Stimulated activated CD4-positive, alpha-beta T cell treated with anti-CD3 and anti-CD28 coated beads, Interleukin-1b, Interleukin-23, amount 100 ng/mL, for 4 hours (primary cell): ENCODE data around the gene B4GALNT4.
"Not testable (repeated sequence)": the region's sequence is repeated elsewhere in the genome, so short reads cannot be mapped to it uniquely, and the experiment has no call there.

Experiments
- DNase-seq, 2 donors: peaks; one replicate each; pipeline ENCODE4 v3.0.0-alpha.2; 2020; ENCODE audit warnings: low read depth in 2 of 2

Gene B4GALNT4, protein sequence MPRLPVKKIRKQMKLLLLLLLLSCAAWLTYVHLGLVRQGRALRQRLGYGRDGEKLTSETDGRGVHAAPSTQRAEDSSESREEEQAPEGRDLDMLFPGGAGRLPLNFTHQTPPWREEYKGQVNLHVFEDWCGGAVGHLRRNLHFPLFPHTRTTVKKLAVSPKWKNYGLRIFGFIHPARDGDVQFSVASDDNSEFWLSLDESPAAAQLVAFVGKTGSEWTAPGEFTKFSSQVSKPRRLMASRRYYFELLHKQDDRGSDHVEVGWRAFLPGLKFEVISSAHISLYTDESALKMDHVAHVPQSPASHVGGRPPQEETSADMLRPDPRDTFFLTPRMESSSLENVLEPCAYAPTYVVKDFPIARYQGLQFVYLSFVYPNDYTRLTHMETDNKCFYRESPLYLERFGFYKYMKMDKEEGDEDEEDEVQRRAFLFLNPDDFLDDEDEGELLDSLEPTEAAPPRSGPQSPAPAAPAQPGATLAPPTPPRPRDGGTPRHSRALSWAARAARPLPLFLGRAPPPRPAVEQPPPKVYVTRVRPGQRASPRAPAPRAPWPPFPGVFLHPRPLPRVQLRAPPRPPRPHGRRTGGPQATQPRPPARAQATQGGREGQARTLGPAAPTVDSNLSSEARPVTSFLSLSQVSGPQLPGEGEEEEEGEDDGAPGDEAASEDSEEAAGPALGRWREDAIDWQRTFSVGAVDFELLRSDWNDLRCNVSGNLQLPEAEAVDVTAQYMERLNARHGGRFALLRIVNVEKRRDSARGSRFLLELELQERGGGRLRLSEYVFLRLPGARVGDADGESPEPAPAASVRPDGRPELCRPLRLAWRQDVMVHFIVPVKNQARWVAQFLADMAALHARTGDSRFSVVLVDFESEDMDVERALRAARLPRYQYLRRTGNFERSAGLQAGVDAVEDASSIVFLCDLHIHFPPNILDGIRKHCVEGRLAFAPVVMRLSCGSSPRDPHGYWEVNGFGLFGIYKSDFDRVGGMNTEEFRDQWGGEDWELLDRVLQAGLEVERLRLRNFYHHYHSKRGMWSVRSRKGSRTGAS

DNA sequence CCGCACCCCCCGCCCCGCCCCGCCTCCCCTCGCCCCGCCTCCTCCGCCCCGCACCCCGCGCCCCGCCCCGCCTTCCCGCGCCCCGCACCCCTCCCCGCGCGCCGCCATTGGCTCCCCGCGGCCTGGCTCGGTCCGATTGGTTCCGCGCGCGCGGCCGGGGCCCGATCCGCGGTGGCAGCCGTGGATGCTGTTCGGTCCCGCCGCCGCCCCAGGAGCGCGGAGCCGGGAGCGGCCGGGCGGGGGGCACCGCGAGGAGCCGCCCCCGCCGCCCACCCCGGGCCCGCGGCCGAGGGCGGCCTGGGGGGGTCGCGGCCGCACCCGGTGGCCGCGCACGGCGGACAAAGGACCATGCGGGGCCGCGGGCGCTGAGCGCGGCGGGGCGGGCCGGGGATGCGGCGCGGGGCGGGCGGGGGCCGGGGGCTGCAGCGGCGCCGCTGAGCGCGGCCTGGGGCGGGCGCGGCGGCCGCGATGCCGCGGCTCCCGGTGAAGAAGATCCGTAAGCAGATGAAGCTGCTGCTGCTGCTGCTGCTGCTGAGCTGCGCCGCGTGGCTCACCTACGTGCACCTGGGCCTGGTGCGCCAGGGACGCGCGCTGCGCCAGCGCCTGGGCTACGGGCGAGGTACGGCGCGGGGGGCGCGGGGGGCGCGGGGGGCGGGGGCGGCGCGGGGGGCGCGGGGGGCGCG, at the start of gene B4GALNT4:
Gene B4GALNT4, plus strand, starts transcription at position 164 of the 683 bp plus-strand sequence. Its CDS starts 305 bp downstream, at position 469.
- peak in 1 of 2 donors; percentile 43 for DNase-seq

DNA sequence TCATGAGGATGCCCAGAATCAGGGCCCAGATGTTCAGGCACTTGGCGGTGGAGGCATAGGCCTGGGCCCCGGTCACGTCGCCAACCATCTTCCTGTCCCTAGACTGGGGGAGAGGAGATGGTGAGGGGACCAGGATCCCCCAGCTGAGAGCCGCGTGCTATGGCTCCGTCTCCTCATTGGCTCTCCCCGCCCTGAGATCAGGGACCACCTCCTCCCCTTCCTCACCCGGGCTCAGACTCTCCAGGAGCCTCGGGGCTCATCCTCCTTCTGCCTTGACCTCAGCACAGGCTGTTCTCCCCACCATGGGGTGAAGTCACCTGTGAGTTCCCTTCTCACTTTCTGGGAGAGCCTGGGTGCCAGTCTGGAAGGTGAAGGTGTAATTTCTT, 49.4 kb upstream of the B4GALNT4 start:
- not testable (repeated sequence) for DNase-seq

GRCh38 chr11:324156-324555, 45.1 kb upstream of the B4GALNT4 start:
- no peak for DNase-seq

- not testable (repeated sequence) for DNase-seq
These were observed 44.4 kb upstream of the B4GALNT4 start for GRCh38 chr11:324593-325517.

- DNase-seq: no peak
These were observed 43.3 kb upstream of the B4GALNT4 start for GRCh38 chr11:325796-326591.

- no peak for DNase-seq
These were observed 42.8 kb upstream of the B4GALNT4 start for GRCh38 chr11:326592-326841.

DNA sequence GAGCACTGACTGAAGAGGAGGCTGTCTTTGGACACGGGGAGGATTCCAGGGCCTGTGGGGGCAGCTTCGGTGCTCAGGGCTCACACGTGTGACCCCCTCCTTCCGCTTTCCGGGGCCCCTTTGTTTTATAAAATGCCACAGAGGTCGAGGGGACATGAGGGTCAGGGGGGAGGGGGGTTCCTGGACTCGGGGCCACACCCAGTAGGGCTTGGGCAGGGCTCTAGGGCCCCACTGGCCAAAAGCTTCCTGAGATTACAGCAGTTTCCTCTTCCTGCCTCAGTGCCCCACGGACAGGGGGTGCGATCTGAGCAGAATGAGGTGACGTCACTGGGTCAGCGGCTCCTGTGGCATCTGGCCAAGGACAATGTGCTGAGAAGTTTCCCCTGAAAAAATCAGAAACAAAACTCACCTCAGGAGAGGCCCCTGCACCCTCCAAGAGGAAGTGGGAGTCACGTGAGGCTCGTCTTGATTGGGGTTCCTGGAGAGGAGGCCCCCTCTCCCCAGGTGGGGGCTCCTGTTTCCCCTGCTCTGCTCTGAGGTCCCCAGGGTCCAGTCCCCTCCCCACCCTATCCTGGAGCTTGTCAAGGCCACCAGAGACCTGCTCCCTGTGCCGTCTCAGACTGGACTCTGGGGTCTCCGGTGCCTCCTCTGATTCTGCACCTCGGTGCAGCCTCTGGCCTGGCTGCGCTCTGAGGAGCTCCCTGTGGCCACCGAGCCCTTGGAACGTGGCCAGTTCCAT, 42.3 kb upstream of the B4GALNT4 start:
- no peak for DNase-seq

GRCh38 chr11:327581-327923, 41.7 kb upstream of the B4GALNT4 start:
- DNase-seq: no peak

- DNase-seq: no peak
These were observed 41.3 kb upstream of the B4GALNT4 start for GRCh38 chr11:328012-328411.

- DNase-seq: not testable (repeated sequence)
These were observed 40.7 kb upstream of the B4GALNT4 start for GRCh38 chr11:328516-329100.

DNA sequence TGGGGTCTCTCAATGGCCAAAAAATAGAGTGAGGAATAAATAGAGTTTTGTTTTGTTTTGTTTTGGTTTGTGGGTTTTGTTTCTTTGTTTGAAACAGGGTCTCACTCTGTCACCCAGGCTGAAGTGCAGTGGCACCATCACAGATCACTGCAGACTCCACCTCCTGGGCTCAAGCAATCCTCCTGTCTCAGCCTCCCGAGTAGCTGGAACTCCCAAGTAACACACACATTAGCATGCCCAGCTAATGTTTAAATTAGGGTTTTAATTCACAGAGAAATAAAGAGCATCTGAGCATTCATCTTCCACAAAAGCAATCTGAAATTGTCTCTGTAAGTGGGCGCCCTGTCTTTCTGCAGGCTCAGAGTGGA, 39.4 kb upstream of the B4GALNT4 start:
- DNase-seq: no peak

GRCh38 chr11:330307-330693, 39.0 kb upstream of the B4GALNT4 start:
- no peak for DNase-seq

- DNase-seq: no peak
These were observed 38.5 kb upstream of the B4GALNT4 start for GRCh38 chr11:330694-331357.

- no peak for DNase-seq
These were observed 37.8 kb upstream of the B4GALNT4 start for GRCh38 chr11:331358-332060.

DNA sequence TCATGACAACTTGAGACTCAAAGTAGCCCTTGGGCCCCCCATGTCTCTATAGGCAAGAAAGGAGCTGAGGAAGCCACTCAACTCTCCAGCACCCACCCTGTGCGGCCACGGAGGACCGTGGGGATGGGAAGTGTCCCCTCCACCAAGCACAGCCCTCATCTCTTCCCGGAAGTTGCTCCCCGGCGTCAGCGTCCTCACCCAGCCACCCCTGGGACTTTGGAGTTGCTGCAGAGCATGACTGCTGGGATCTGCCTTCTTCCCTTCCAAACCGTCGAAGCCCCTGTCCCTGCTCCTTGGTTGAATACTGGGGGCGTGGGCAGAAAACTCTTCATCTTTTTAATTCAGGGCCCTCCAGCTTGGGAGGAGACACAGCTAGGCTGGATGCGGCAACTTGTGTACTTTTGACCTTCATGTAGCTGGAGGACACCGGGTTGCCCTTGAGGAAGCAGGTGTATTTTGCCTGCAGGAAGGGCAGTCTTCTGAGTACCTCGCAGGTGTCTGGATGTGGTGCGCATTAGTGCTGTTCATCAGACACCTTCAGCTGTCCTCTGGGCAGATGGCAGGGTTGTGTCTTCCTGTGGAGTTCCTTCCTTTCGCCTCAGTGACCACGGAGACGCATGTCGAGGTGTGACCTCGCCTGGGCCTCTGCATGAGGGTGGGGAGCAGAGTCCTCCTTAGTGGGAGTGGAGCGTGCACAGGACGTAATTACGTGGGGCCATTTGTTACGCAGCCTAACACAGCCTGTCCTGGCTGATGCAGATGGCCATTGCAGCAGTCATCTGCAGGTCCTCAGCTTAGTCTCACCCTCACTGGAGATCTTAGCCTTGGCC, 36.4 kb upstream of the B4GALNT4 start:
- no peak for DNase-seq

- DNase-seq: not testable (repeated sequence)
These were observed 35.6 kb upstream of the B4GALNT4 start for GRCh38 chr11:333616-334263.
